NCI-H524 treated with DMSO at 0.1 percent for 48 hours (cell line): Measurements from ENCODE around the gene HPSE2.
"Not testable (repeated sequence)": the region's sequence is repeated elsewhere in the genome, so short reads cannot be mapped to it uniquely, and the experiment has no call there.

Source experiments
- DNase-seq: peaks from one replicate; lab custom pipeline; 2025; lab: John Stamatoyannopoulos, UW

The HPSE2 gene

GRCh38 chr10:98919899-98920298 lies 315.8 kb downstream of the HPSE2 start:
- DNase-seq, result no peak

- no peak for DNase-seq
Observed at GRCh38 chr10:98917828-98918227, 317.8 kb downstream of the HPSE2 start.

GRCh38 chr10:98916526-98917125 lies 319.0 kb downstream of the HPSE2 start:
- DNase-seq, result no peak

- no peak for DNase-seq
Observed at GRCh38 chr10:98915911-98916310, 319.7 kb downstream of the HPSE2 start.

- DNase-seq, result no peak
Observed at GRCh38 chr10:98910546-98910945, 325.1 kb downstream of the HPSE2 start.

GRCh38 chr10:98910048-98910447 lies 325.6 kb downstream of the HPSE2 start:
- peak; percentile 29 for DNase-seq

GRCh38 chr10:98908868-98909267 lies 326.8 kb downstream of the HPSE2 start:
- DNase-seq, result no peak

GRCh38 chr10:98908247-98908646 lies 327.4 kb downstream of the HPSE2 start:
- DNase-seq, result not testable (repeated sequence)

- peak; percentile 69 for DNase-seq
Observed at GRCh38 chr10:98901441-98902110, 334.1 kb downstream of the HPSE2 start.

- DNase-seq, result no peak
Observed at GRCh38 chr10:98899018-98899417, 336.6 kb downstream of the HPSE2 start.

- no peak for DNase-seq
Observed at GRCh38 chr10:98892523-98892922, 343.1 kb downstream of the HPSE2 start.

- no peak for DNase-seq
Observed at GRCh38 chr10:98886686-98887085, 349.0 kb downstream of the HPSE2 start.

GRCh38 chr10:98885378-98885777 lies 350.3 kb downstream of the HPSE2 start:
- no peak for DNase-seq

- DNase-seq, result no peak
Observed at GRCh38 chr10:98881789-98882188, 353.9 kb downstream of the HPSE2 start.

GRCh38 chr10:98880971-98881370 lies 354.7 kb downstream of the HPSE2 start:
- no peak for DNase-seq

GRCh38 chr10:98878921-98879320 lies 356.7 kb downstream of the HPSE2 start:
- no peak for DNase-seq

GRCh38 chr10:98878418-98878817 lies 357.2 kb downstream of the HPSE2 start:
- no peak for DNase-seq

GRCh38 chr10:98861962-98862361 lies 373.7 kb downstream of the HPSE2 start:
- DNase-seq, result no peak

GRCh38 chr10:98858525-98858924 lies 377.1 kb downstream of the HPSE2 start:
- no peak for DNase-seq

- no peak for DNase-seq
Observed at GRCh38 chr10:98855403-98856189, 380.1 kb downstream of the HPSE2 start.

GRCh38 chr10:98852686-98853085 lies 383.0 kb downstream of the HPSE2 start:
- no peak for DNase-seq

GRCh38 chr10:98848361-98848760 lies 387.3 kb downstream of the HPSE2 start:
- no peak for DNase-seq

GRCh38 chr10:98846787-98847186 lies 388.9 kb downstream of the HPSE2 start:
- no peak for DNase-seq
